GM21786 (cell line): ENCODE measurements around the gene HOXB9.

ENCODE experiments used
- ATAC-seq: cut with Tn5 transposase; IDR thresholded peaks from one replicate; pipeline ENCODE4 v1.9.1; 2021; ENCODE audit not compliant: unreplicated experiment

HOXB9 gene

DNA sequence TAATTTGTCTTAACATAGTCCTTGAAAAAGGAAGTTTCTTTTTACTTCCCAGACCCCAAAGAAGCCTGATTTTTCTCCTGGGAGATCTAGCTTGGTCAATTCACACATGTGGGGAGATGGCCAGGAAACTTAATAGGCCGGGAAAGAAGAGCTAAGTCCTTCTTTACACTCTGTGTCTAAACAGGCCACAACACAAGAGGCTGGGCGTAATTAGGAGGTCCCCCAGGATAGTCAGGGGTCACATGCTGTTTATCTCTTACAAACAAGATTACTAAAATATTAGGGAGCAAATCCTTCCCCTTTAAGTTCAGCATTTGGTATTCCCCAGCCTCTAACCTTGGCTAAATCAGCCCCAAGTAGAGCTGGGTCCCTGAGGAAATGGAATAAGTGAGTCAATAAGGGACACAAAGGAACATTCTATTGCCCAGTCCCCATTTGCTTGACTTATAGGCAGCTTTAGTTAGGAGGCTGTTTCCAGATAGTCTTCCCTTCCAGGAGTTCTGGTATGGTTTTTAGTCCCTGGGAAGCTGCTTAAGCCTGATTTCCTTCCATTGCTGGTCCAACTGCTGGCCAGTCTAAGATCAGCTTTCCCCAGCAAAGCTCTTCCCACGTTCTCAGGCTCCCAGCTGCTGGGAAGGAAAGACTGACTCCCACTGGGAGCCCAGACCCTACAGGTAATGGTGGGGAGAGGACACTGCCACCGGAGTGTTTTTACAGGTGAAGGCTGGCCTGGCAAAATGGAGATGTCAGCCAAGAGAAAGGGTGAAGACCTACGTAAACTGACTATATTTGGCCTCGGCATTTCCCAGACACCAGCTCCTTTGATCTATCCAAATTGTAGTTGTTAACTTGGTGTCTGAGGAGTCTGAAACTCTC lies 14.1 kb upstream of the HOXB9 start:
- ATAC-seq: no peak

DNA sequence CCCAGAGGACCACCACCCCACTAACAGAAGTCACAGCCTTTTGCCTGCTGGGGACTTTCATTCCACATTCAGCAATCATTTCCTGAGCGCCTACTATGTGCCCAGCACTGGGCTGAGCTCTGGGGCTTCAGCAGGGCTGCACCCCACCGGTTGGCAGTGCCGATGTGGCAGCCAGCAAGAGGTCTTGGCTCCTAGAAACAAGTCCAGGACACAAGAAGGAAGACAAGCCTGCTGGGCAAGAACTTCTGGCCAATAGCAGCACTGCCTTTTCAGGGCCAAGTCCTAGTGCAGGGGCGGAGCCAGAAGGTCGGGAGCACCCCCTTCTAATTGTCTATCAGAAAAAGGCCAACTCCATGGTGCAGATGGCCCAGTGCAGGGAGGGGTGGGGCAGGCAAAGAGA lies 13.0 kb upstream of the HOXB9 start:
- ATAC-seq: no peak

DNA sequence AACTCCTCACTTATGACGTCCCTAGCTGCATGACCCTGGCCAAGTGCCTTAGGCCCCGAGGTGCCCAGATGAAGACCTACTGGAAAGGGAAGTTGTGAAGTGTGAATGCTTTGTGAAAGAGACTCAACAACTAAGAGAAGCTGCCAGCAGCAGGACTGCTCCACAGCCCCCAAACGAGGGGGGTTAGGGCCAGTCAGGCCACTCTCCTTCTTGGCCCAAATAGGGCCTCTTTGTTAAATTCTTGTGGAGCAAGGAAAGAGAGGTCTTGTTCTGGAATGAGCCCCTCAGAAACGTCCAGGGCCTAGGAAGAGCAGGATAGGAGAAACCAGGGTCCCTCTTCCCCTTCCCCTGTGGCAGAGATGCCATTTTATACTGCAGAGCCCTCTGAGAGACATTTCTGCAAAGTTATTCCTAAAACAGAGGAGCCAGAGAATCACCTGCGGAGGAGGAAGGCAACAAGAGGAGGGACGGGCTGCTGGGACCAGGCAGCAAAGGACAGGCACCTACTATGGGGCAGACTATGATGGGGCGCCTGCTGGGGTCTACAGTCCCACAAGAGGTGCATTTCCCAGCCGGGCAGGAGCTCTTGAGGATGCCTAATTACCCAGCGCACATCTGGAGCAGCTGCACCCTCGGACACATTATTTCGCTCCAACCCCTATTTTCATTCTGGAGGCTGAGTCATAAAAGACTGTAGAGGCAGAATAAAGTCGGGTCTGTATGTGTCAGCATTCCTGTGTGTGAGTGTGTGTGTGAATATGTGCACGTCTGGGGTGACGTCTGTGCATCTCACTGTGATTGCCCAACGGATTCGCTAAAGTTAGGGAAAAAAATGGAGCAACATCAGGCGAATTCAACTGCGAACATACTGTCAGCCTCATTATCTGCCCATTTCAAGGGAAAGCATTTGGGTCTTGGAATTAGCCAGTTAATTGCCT lies 11.4 kb upstream of the HOXB9 start:
- ATAC-seq: no peak

DNA sequence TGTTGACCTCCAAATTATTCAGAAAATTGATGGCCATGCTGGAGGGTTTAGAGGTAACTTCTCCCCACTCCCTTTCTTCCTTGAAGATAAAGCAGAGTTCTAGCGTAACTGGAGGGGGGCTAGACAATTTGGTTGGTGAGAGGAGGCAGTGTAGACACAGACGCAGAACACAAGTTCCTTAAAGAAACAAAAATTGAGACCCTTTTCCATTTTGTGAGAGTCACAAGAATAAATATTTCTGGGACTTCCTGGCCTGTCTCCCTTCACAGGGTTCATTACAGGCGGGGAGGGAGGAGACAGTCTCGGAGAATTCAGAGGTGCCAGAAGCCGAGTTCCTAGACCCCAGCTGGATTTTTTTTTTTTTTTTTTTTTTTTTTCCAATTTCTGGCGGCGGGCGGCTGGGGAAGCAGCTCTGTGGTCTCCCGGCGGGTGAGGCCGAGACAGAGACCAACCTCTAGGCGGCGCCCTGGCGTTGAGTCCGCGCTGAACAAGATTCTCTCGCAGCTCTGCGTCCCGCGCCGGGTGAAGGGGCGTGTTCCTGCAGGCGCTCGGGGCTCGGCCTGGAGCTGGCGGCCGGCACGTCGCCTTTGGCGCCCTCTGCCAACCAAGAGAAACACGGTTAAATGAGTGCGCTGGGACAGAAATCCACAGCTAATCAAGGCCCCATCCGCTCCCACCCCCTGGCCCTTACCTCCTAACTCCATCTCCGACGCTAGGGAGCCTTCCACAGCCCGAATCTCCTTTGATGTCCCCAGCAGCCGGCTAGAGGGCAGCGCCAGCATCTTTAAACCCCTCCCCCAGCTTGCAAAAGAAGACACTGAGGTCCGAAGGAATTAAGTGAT lies 10.2 kb upstream of the HOXB9 start:
- ATAC-seq: peak; percentile 69

DNA sequence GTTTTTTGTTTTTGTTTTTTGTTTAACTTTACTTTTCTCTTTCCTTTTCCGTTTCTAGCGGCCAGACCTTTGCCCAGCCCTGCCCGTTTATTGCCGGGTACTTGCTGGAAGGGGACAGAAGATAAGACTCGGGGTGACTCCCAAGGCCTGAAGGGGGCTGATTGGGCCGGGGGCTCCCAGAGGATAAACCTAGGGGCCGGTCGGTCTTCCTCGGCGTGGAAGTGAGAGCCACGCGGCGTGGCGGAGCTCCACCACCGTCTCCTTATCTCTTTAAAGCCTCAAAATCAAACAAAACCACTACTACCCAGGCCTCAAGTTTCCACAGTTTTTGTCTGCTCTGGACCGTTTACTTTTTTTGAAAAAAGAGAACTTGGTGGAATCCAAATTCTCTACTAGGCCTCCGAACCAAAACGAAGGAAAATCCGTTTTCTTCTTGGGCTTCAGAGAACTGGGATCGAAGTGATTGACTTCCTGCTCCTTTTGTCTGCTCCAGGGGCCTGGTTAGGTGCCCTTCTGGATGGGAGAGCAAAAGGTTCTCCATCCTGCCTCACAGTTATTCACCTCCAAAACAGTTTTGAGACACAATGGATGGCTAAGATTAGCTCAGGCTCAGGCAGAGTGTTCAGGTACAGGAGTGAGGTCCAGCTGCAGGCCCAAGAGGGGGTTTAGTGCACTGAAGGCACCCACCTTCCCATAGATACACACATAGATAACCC lies 8.5 kb upstream of the HOXB9 start:
- ATAC-seq: no peak

DNA sequence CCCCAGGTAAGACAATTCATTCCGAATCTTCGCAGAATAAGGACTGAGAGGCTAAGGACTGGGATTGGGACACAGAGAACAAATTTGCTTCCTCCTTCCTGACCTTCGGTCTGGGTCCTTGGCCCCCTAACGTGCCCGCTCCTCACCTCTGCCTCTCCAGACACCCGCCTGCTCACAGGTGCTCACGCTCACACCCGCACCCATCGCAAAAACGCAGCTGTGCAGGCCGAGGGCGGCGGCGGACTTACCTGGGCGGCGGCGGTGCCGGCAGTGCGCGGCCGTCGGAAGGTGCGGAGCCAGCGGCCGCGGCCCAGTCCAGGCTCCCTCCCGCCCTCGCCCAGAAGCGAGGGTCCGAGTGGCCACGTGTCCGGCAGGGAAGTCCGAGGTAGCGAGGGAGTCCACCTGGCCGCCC lies 7.1 kb upstream of the HOXB9 start:
- ATAC-seq: no peak

DNA sequence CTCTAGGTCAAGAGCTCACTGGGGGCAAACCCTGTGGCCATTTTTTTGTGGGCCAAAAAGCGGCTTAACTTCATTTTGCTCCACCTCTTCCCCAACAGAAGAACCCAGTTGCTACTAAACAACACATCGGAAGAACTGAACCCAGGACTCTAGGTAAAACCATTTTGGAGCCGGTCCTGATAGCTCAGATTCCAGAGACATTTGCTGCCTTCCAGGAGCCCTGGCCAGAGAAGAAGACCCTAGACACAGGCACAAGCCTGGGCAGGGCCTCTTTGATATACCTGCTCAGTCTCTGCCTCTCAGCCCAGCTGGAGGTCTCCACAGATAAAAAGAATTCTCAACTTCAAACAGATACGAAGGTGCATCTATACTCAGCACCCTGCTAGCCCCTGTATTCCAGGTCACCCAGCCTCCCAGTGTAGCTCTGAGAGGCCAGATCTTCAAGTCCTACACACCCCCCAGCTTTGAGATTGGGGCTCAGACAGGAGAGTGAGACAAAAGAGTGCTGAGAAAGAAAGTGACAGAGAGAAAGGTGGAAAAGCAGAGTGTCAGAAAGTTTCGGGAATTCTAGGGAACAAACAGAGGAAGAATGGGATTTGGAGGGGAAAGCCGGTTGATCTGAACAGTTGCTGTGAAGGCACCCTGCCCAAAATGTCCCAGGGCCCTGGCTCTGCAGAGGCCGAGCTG lies 6.6 kb upstream of the HOXB9 start:
- ATAC-seq: no peak

DNA sequence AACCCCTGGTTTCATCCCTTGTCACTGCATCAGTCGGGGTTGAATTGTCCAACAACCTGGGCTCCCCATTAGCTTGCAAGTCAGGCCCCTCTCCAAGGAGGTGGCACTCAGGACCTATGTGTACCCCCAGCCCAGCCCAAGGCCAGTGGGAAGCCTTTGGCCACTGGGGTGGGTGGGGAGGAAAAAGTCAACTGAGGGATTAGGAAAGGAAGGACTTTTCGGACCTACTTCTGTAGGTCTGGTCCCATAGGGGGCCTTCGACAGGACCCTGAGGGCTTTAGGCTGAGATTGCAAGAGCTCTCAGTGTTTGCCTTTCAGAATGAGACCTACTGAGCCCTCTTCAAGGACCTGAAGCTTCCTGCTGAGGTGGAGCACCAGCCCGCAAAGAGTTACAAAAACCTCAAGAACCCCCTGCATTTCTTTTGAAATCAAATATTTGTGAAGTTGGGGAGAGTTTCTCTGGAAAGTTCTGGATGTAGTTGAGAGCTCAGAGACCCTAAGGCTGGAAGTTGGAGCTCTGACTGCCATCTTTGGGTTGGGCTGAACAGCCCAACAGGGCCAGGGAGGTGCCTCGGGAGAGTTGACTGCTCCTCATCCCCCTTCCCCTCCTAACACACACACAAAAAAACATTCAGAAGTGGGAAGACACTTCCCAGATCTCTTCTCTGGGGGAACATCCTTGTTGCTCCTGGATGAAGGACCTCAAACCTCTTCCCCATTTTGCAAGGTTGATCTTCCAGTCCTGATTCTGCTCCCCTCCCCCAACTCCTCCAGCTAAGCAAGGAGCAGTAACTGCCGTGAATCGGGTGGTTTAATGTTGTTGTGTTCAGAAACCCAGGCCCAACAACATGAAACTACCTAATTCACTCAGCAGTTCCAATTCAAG lies 5.8 kb upstream of the HOXB9 start:
- no peak for ATAC-seq

DNA sequence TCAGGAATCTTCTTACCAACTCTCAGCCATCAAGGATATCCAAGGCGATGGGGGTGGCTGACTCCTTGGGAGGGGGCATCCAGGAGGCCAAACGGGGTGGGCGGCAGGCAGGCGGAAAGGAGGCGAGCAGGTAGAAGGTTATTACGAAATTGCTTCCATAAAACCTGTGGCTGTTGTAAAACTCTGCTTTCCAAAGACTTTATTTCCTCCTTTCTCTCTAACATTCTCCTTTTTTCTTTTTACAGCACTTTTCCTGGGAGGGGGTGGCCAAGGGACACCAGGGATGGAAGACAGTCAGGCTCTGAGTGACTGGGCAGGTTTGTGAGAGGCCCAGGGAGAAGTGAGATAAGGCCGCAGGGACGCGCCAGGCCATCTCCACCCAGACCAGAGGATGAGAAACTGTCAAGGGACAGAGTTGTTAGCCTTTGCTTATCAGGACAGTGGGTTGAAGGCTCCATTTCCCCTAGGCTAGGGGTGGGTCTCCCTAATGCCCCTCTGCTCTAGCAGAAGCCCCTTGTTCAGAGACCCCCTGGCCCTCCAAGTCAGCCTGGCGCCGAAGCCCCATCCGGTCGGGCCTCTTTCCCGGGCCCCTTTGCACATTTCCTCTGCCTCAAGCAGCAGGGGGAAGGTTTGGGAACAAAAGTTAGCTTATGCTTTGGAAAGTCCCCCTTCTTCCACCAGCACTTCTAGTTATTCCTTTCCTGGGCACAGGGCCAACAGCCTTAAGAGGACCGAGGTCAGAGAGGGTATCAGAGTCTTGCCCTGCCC lies 5.0 kb upstream of the HOXB9 start:
- no peak for ATAC-seq

DNA sequence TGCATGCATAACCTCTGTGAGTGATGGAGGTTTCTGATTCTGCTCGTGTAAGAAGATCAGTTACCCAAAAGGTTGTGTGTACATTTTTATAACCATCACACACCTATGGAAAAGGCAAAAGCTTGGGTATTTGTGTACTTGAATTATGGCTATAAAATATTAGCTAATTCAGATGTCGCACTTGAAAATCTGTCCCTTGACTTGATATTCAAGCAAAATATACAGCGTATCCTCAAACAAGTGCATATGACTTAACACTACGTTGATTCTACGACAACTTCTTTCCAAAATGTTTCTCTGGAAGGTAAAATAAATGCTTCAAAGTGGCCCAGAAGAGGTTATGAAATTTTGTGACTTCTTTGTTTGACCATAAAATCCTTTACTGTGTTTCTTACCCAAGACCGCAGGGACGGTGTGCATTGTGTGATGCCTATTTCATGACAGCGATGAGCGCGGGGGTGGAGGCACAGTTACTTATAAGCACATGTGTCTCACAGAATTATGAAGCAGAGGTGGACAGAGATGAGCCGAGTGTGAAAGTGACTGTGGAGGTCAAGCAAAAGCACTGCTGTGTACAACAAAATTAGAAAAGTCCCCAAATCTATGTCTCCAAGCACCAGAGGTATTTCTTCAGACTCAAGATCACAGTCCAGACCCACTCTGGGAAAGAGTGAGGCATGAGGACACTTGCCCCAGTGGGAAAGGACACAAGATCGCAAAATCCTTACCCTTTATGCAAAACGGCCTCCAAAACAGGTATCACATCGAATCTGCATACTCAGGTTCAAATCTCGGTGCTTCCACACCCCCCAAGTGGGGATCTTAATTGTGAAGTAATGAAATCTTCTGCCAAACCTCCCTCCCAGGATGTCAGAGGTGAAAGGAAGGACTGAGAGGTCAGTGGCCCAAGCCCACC lies 4.1 kb upstream of the HOXB9 start:
- ATAC-seq: no peak

DNA sequence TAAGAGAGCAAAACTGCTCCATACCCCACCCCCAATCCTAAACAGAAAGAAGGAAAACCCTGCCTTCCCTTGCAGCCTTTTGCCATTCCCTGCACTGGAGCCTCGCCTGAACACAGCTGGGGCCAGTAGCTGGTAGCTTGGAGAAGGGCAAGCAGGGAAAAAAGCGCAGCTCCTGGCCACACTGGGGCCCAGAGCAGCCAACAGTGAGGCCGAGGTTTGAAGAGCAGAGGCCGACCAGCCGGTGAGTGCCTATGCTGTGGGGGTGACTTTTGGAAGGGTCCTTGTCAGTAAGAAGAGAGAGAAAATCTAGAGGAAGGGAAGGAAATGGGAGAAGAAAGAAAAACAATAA lies 3.2 kb upstream of the HOXB9 start:
- no peak for ATAC-seq

DNA sequence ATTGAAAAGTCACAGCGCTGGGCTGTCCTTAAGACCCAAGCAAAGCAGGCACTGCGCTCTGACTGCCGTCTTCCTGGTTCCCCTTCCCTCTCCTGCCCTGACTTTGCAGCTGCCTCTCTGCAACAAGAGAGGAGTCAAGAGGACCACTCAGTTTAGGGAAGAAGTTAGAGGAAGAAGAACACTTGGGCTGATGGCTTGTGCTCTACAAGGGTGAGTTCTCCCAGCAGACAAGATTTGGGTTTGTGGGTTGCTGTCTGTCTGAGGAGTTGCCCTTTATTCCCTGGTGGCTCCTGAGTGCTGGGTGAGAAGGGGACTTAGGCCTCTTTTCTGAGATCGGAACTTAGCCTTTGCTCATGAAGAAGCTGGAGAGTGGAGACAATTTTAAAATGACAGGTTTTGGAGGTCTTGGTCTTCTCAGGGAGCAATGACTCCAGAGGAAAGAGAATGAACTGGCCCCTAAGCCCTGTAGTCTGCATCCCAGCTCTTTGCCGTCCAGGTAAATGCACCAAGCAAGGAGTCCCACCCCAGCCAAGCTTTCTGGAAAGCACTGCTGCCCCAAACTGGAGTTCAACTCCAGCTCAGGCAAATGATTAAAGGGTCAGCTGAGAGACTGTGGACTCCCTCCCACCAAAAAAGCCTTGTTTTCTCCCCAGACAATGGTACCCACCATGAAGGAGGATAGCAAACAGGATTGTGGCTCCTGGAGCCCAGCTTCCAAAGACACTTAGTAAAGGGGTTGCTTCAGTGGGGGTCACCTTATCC lies 2.7 kb upstream of the HOXB9 start:
- no peak for ATAC-seq

DNA sequence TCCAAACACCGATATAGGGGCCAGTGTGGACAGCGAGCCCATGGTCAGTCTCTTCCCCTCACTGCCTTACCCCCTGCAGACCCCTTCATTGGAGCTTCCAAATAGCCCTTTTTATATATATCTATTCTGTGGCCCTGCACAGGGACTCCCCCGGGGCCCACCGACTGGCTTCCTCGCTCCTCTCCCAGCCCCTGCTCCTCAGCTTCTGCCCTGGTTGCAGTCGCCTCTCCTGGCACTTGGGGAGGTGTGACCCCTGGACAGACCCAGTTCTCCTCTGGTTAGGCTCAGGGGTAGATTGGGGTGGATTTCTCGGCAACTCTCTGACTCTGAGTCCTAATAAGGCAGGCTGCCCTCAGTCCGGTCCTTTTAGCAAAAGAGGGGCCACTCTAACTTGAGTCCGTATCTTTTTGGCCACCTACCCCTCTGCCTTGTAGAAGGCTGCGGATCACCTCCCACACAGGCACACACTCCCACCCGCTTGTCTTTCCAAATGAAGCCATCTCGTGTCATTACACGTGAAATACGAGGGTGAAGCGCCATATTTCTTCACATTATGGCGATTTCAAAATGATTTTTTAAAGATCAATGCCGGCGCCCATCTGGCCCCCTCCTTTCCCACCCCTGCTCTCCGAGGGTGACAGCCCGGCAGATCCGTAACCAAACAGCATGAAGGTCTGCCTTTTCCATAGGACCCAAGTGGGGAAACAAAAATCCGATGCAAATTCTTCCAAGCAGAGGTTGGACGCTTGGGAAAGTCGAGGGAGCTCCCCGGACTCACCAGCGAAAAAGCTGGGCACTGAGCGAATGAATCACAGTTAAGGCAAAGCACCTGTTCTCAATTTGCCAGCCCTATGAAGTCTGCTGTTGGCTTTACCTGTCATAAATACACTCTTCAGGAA lies 1.7 kb upstream of the HOXB9 start:
- ATAC-seq: no peak

DNA sequence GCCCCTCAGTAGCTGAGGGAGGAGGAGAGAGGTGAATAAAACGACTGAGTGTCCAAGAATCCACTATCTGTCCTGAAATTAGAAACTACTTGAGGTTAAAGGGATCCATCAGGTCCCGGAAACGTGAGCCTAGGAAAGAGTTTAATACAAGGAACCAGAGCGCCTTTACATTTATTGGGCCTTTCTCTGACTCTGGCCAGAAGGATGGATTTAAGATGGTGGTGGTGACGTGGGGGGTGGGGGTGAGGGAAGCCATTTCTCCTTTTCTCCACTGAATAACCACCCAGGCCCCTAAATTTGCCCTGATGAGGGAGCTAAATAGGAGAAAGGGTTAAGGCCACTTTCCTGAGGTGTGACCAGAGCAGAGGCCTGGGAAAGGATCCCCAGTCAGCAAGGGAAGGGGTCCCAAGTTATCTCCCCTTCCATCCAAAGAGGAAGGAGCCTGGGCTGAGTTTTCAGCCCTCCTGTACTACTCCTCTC lies 1.0 kb upstream of the HOXB9 start:
- no peak for ATAC-seq

DNA sequence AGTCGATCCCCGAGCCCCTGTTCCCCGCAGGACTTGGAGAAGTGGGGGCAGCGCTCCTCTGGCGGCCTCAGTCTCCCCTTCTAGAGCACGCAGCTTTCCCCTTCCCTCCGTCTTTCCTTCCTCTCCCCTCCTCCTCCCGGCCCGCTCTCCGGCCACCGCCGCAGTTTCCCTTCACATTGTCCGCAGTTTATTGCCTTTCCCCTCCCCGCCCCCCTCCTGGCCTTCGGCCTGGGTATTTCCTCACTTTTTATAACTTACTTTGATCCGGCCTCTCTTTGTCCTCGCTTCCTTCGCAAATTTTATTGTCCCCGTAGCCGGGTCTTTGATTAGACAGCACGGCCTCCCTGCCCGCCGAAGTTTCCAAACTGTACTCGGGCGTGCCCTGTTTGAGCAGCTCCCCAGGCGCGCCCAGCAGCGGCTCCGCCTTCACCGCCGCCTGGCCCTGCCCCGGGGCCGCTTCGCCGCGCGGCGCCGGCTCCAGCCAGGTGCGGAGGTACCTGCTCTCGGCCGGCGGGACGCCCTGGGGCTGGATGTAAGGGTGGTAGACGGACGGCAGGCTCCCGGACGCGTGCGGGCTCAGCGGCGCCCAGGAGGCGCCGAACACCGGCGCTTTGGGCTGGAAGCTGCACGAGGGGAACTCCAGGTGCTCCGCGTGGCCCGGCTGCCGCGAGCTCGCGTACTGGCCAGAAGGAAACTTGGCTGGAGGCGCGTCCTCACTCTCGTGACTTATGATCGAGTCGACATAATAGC lies 488 bp downstream of the HOXB9 start:
- no peak for ATAC-seq
